ENCODE data around the gene ACVRL1. TPM values are rescaled to one million over a fixed set of nuclear protein-coding genes. Genes with fewer than 3 reads are reported as not detected.

The ACVRL1 gene
- total and polyA plus RNA-seq, 4 donors: 3.1 to 7.9 (median 6.1) TPM

DNA sequence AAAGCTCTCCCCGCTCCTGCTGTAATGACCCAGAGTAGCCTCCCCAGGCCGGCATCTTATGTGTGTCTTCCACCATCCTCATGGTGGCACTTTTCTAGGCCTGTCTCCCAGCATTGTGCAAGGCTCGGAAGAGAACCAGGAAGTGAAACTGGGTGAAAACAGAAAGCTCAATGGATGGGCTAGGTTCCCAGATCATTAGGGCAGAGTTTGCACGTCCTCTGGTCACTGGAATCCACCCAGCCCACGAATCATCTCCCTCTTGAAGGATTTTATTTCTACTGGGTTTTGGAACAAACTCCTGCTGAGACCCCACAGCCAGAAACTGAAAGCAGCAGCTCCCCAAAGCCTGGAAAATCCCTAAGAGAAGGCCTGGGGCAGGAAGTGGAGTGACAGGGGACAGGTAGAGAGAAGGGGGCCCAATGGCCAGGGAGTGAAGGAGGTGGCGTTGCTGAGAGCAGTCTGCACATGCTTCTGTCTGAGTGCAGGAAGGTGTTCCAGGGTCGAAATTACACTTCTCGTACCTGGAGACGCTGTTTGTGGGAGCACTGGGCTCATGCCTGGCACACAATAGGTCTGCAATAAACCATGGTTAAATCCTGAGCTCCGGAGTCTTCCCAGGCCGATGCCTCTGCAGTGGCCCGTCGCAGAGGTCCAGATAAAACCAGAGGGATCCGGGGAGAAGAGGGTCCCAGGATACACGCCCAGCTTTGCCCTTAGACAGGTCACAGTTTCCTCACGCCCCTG, 15.6 kb downstream of the ACVRL1 start (continued):
- TF ChIP-seq, protein P1, sequence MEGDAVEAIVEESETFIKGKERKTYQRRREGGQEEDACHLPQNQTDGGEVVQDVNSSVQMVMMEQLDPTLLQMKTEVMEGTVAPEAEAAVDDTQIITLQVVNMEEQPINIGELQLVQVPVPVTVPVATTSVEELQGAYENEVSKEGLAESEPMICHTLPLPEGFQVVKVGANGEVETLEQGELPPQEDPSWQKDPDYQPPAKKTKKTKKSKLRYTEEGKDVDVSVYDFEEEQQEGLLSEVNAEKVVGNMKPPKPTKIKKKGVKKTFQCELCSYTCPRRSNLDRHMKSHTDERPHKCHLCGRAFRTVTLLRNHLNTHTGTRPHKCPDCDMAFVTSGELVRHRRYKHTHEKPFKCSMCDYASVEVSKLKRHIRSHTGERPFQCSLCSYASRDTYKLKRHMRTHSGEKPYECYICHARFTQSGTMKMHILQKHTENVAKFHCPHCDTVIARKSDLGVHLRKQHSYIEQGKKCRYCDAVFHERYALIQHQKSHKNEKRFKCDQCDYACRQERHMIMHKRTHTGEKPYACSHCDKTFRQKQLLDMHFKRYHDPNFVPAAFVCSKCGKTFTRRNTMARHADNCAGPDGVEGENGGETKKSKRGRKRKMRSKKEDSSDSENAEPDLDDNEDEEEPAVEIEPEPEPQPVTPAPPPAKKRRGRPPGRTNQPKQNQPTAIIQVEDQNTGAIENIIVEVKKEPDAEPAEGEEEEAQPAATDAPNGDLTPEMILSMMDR (IDR thresholded peaks at IDR 0.05; ENCODE audit: low read depth, low read length, missing input control): no peak
- TF ChIP-seq EGR1 (IDR thresholded peaks at IDR 0.05; ENCODE audit: low read depth in 2 of 2) (peak in 1 of 2 donors; percentile 57), HNF4G (IDR thresholded peaks at IDR 0.05) (peak; percentile 45), HNF4A (conservative IDR thresholded peaks at IDR 0.05) (peak; percentile 74 to 77), GABPA (IDR thresholded peaks at IDR 0.05 in 1 of 2, conservative IDR thresholded peaks at IDR 0.05 in 1 of 2) (no peak), FOXA2 (IDR thresholded peaks at IDR 0.05) (no peak), TAF1 (conservative IDR thresholded peaks at IDR 0.05) (no peak), NR2F2 (IDR thresholded peaks at IDR 0.05) (peak; percentile 66), JUND (IDR thresholded peaks at IDR 0.05) (peak in 1 of 2 donors; percentile 43), SP1 (IDR thresholded peaks at IDR 0.05) (peak; percentile 81), YY1 (IDR thresholded peaks at IDR 0.05) (peak; percentile 73), FOXA1 (IDR thresholded peaks at IDR 0.05) (no peak)

DNA sequence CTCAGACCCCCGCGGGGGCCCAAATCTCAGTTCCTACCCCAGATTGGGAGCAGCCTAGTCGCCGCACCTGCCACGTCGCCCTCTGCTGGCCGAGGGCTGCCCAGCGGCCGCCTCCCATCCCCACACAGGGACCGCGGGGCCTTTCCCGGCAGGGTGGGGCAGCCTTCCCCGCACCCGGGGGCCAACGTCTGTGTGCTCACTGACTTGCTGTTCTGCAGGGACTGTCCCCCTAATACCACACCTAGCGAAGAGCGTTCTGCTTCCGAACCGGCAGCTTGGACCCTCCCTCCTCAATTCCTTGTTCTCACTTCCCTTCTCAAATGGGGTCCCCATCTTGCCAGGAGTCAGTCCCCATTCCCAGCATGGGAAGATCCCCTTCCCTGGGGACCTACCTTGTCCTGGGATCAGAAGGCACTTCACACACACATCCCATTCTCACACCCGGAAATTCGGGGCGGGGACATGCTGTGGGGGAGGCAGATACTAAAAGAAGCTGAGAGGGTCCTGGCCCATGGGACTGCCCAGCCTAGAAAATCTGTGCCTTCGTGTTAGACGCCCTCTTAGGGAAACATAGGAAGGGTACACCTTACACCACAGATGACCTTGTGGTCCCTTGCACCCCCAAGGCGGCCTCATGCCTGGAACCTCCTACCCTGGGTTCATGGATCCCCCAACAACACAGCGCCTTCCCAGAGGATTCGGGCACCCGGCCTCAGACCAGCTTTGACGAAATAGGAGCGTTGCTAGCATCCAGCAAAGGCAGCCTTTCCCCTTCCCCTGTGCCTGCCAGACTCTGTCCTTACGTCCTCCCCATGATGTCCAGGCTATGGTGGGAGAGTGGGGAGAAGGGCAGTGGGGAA, 16.4 kb downstream of the ACVRL1 start:
- Histone ChIP-seq H3K27ac (ENCODE audit: low read depth in 1 of 2, low read length in 2 of 2) (peak overlapping the region; percentile 72 to 81), H3K4me3 (ENCODE audit: low read depth in 1 of 3, low read length in 3 of 3) (no peak overlapping the region), H3K9ac (ENCODE audit: low read depth in 1 of 2, low read length in 2 of 2) (no peak overlapping the region), H3K4me1 (ENCODE audit: control insufficient read depth in 4 of 4, insufficient read depth in 4 of 4, low read length in 3 of 4) (peaks cover 17 to 34% (median 26%) of the 10 kb centered on the region in 4 donors), H3K36me3 (ENCODE audit: control insufficient read depth in 4 of 4, insufficient read depth in 3 of 4, low read depth in 1 of 4, low read length in 3 of 4) (no peaks in the 10 kb centered on the region), H3K9me3 (ENCODE audit: control insufficient read depth in 4 of 4, low read length in 3 of 4) (no peaks in the 10 kb centered on the region), H3K27me3 (ENCODE audit: control insufficient read depth in 4 of 4, insufficient read depth in 4 of 4, low read length in 3 of 4) (no peaks in the 10 kb centered on the region)
- no peak for TF ChIP-seq YY1 (IDR thresholded peaks at IDR 0.05)
- TF ChIP-seq, protein P1 (IDR thresholded peaks at IDR 0.05; ENCODE audit: low read depth, low read length, missing input control): peak; percentile 56
- TF ChIP-seq FOXA2 (IDR thresholded peaks at IDR 0.05): no peak
- TF ChIP-seq RAD21 (IDR thresholded peaks at IDR 0.05): peak; percentile 41 to 66
- TF ChIP-seq, protein P2, sequence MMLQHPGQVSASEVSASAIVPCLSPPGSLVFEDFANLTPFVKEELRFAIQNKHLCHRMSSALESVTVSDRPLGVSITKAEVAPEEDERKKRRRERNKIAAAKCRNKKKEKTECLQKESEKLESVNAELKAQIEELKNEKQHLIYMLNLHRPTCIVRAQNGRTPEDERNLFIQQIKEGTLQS (IDR thresholded peaks at IDR 0.05): no peak
- WGBS: 51% methylated on average over 31 of the region's 31 CpGs
- peak; percentile 57 for DNase-seq (ENCODE audit: low spot score)

Data from liver (tissue), 9 donors.